HPDE6-E6E7 (cell line): Measurements from ENCODE around the gene LRRC75A.
"Not testable (repeated sequence)": the region's sequence is repeated elsewhere in the genome, so short reads cannot be mapped to it uniquely, and the experiment has no call there.

Source experiments
- DNase-seq: peaks from one replicate; pipeline ENCODE4 v3.0.0; 2011; ENCODE audit warnings: missing footprints; ENCODE audit errors: extremely low spot score

LRRC75A gene

DNA sequence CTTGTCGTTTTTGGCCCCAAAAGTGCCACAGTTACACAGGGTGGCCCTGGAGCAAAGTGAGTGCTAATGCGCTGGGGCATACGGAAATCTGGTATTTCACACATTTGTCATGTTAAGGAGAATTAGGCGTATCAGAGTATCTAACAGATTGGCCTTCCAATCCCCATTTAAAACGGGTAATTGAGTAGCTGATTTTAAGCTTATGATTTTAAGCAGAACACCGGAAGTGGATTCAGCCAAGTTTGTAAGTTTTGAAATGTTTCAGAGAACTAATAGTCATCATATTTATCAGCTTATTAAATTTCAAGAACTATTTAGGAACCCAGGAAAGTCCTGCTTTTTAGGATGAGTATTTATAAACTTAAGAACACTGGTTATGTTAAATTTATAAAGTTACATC is 19.5 kb downstream of the LRRC75A start:
- no peak for DNase-seq

DNA sequence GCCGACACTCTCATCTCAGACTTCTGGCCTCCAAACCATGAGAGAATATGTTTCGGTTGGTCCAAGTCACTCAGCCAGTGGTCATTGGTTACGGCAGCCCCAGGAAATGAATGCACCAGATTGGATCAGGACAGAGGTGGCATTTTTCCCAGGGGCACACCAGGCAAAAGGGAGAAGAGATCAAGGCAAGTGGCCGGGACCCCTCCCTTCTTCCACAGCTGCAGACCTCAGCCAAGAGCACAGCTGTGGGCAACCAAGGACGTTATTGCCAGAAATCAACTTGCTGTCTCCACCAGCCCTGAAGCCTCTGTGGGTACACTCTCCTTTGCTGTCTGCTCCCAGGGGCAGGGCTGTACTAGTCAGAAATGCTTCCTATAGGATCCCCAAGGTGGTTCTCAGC is 20.7 kb downstream of the LRRC75A start:
- DNase-seq, result no peak

GRCh38 chr17:16470265-16470664 is 21.7 kb downstream of the LRRC75A start:
- no peak for DNase-seq

GRCh38 chr17:16468428-16468992 is 23.5 kb downstream of the LRRC75A start:
- DNase-seq, result no peak

DNA sequence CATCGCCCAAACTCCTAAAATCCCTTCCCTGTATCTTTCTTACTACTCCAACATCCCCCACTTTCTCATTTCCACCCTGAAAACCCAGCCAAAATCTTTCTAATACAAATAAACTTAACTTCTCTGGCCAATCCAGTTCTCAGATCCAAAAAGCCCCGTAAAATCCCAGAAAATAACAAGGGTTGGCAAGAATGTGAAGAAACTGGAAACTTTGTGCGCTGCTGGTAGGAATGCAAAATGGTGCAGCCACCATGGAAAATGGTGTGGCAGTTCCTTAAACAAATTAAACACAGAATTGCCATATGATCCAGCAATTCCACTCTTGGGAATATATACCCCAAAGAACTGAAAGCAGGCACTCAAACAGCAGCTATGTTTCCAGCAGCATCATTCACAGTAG is 24.1 kb downstream of the LRRC75A start:
- DNase-seq, result no peak

DNA sequence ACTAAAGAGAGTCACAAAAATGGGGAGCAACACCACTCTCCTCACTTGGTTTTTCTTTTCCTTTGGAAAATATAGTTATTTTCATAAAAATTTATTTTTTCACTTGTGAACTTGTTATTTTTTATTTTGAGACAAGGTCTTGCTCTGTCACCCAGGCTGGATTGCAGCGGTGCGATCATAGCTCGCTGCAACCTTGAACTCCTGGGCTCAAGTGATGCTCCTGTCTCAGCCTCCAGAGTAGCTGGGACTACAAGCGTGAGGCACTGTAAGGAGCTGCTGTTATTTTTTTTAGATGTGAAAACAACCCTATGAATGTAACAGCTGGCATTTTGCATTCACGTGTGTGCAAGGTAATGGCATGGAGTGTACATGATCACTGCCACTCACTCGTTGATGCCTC is 24.9 kb downstream of the LRRC75A start:
- no peak for DNase-seq

- no peak for DNase-seq
These were observed 25.6 kb downstream of the LRRC75A start for GRCh38 chr17:16466407-16466806.

GRCh38 chr17:16465861-16466338 is 26.1 kb downstream of the LRRC75A start:
- DNase-seq, result no peak

GRCh38 chr17:16465052-16465312 is 27.0 kb downstream of the LRRC75A start:
- DNase-seq, result no peak

DNA sequence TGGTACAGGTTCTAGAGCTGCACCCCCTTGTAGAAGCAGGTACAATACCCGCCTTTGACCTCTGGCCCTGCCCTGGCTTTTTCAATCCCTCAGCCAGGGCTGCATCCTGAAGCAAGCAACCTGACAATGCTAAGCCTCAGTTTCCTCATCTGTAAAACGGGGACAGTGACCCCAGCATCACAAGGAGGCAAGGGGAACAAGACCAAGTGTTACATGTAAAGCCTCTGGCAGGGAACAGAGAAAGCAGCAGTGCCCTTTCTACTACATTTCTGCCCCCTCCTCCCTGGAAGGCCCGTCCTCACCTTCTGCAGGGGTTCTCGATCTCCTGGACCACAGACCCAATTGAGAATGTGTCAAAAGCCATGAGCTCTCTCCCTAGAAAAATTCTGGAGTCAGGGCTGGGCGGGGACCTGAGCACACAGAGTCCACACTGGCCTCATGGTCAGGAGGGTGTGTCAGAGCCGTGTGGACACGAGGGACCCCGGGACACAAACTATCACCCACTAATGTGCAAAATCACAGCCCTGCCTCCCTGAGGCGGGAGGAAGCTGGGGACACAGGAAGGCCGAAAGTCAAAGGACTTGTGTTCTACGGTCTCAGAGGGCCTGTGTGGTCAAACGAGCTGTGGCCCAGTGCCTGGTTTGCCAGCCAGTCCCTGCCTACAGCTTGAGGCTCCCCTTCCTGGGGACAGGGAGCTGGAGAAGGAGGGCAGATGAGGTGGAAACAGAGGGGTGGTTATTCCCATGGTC is 27.5 kb downstream of the LRRC75A start:
- DNase-seq, result no peak

- peak; percentile 55 for DNase-seq
These were observed 28.4 kb downstream of the LRRC75A start for GRCh38 chr17:16463358-16464302.

GRCh38 chr17:16462070-16462864 is 29.7 kb downstream of the LRRC75A start:
- no peak for DNase-seq

GRCh38 chr17:16461606-16461866 is 30.5 kb downstream of the LRRC75A start:
- DNase-seq, result no peak

- DNase-seq, result no peak
These were observed 31.0 kb downstream of the LRRC75A start for GRCh38 chr17:16460796-16461605.

GRCh38 chr17:16459855-16460550 is 32.0 kb downstream of the LRRC75A start:
- no peak for DNase-seq

DNA sequence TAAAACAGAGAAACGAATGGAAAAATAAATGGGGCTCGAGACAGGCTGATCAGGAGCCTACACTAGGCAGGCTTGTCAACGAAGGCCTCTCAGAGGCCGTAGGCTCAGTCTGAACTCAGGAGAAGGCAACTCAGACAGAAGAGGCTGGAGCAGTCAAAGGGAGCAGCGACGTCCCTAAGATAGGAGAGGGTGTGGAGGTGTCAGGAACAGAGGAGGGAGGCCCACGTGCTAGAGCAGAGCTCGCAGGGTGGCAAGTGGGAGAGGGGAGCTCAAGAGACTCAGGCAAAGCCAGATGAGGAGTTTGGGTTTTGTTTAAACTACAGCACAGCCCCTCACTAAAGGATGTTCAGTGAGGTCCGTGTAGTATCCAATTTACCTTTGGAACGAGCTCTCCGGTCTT is 32.7 kb downstream of the LRRC75A start:
- DNase-seq, result no peak

DNA sequence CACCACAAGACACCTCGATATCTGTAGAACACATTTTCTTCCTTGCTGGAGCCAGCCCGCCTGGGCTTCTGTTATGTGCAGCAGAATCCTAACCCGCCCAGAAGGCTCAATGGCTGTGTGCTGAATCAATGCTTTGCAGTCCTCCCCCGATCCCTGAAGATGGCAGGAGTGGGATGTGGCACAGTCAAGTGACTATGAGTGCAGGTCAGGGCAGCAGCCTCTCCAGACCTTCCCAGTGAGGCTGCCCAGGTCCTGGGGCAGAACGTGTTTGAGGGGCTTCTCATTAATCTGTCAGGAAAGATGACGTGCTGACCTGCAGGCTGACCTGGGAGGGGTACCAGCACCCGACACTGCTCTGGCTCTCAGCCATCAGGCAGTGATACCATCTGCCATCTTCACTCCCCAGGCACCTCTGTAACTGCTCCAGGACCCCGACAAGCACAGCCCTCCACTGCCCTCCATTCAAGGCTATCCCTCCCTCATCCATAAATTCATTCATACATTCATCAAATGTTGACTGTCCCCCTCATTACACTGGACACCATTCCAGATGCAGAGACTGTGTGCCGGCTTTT is 35.2 kb downstream of the LRRC75A start:
- DNase-seq, result no peak

DNA sequence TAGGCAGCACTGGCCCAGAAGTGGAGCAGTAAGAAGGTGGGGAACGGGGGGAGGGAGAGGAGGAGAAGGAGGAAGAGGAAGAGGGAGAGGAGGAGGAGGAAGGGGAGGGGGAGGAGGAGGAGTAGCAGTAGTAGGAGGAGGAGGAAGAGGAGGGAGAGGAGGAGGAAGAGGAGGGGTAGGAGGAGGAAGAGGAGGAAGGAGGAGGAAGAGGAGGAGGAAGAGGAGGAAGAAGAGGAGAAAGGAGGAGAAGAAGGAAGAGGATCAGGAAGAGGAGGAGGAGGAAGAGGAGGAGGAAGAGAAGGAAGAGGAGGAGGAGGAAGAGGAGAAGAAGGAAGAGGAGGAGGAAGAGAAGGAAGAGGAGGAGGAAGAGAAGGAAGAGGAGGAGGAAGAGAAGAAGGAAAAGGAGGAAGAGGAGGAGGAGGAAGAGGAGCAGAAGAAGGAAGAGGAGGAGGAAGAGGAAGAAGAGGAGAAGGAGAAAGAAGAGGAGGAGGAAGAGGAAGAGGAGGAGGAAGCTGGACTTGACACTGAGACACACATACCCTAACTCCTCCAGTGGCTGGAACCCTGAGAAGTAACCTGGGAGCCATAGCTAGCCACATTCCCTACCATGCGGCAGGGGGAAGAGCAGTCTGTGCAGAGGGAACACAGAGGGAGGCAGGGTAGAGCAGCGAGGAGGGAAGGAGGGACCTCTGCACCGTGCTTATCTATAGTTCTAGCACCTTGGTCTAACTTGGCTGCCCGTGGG is 35.8 kb downstream of the LRRC75A start:
- no peak for DNase-seq

DNA sequence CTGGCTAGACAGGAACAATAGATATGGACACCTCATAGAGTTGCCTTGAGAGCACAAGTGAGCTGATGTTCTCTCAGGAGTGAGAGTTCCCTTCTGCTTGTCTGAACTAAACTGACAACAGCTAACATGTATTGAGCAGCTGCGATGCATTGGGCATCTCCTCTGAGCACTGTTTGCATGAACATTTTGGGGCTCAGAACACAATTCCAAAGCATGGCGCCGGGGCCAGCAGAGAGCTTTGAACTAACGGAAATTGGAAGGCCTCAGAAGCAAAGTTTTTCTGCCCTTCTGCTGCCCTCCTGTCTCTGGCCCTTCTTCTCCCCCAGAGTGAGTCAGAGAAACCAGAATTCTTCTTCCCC is 38.5 kb downstream of the LRRC75A start:
- DNase-seq, result no peak

DNA sequence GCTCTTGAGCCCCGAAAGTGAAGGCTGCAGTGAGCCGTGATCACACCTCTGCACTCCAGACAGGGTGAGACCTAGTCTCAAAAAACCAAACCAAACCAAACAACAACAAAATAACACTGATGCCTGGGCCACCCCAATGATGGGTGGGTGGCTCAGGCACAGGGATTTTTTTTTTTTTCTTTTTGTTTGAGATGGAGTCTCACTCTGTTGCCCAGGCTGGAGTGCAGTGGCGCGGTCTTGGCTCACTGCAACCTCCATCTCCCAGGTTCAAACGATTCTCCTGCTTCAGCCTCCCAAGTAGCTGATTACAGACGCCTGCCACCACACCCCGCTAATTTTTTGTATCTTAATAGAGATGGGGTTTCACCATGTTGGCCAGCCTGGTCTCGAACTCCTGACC is 39.7 kb downstream of the LRRC75A start:
- not testable (repeated sequence) for DNase-seq
